ENCODE measurements around the gene SH3RF1.
"Not testable (repeated sequence)": the region's sequence is repeated elsewhere in the genome, so short reads cannot be mapped to it uniquely, and the experiment has no call there.

SH3RF1 gene

DNA sequence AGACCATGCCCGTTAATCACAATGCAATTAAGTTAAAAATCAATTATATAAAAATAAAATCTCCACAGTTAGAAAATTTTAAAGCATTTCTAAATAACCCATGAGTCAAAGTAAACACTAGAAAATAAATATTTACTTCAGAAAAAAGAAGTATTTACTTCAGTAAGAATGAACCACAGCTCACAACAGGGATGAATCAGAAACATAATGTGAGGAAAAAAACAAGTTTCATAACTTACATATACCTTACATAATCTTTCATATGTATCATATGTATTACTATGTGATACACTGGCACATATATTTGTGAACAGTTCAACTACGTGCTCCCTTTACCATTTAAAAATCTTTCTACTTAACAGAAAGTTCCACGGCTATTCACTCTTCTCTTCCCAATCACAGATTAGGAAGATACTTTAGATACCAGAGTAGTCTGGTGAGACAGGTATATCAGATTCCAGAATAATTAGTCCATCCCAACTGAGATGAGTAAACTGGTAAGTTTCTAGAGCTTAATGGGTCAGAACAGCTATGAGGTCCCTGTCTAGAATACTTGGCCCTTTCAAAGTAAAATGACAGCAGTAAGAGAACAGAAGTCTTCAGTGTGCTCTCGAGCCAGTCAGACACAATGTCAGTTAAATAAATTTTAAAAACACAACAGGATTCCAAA is 70.3 kb downstream of the SH3RF1 start:
- H2BK5ac ChIP-seq (ENCODE audit: low read length): no peak overlapping the region
- H3K79me1 ChIP-seq (ENCODE audit: low read depth, low read length): no peaks in the 10 kb centered on the region
- H3K4me3 ChIP-seq (ENCODE audit: low read length in 2 of 2): no peak overlapping the region
- H3K4me1 ChIP-seq (ENCODE audit: control insufficient read depth in 2 of 2, insufficient read depth in 1 of 2, low read depth in 1 of 2, low read length in 2 of 2): peaks cover 8 to 17% of the 10 kb centered on the region in 2 donors
- no CpG with 5 or more reads among the region's 4 CpGs for WGBS, 2 donors (ENCODE audit: extremely low coverage in 2 of 2, insufficient read length in 2 of 2, insufficient replicate concordance in 1 of 2)
- H4K91ac ChIP-seq (ENCODE audit: low read depth, low read length, poor library complexity): no peak overlapping the region
- no peak overlapping the region for H3K27ac ChIP-seq (replicated peaks; ENCODE audit: low read length)
- no peak overlapping the region for H4K8ac ChIP-seq (ENCODE audit: low read depth, low read length)
- H3K9ac ChIP-seq (ENCODE audit: low read depth, low read length, poor library complexity): no peak overlapping the region
- no peak overlapping the region for H3K18ac ChIP-seq (ENCODE audit: low read length)
- H2BK15ac ChIP-seq (ENCODE audit: low read length): no peak overlapping the region
- H2AFZ ChIP-seq (ENCODE audit: low read length): no peak overlapping the region
- H2AK5ac ChIP-seq (ENCODE audit: low read depth, low read length): no peak overlapping the region
- H3K27me3 ChIP-seq (ENCODE audit: control insufficient read depth in 3 of 3, insufficient read depth in 3 of 3, low read depth in 1 of 3, low read length in 3 of 3): no peaks in the 10 kb centered on the region
- no peak for DNase-seq (ENCODE audit: low spot score)
- no peak overlapping the region for H3K23ac ChIP-seq (ENCODE audit: low read depth, low read length, poor library complexity)
- H3K4ac ChIP-seq (ENCODE audit: low read length): no peak overlapping the region
- no peaks in the 10 kb centered on the region for H3K36me3 ChIP-seq (replicated peaks in 1 of 2; ENCODE audit: control insufficient read depth in 2 of 2, insufficient read depth in 2 of 2, low read length in 2 of 2)
- no peak overlapping the region for H2BK12ac ChIP-seq (ENCODE audit: low read length)
- H2BK120ac ChIP-seq (ENCODE audit: low read depth, low read length): no peak overlapping the region
- H3K4me2 ChIP-seq (ENCODE audit: insufficient read depth, low read length, poor library complexity, severe bottlenecking): no peak overlapping the region
- peaks cover 0 to 10% of the 10 kb centered on the region in 2 donors for H3K9me3 ChIP-seq (replicated peaks in 1 of 2; ENCODE audit: control insufficient read depth in 2 of 2, insufficient read depth in 1 of 2, low read depth in 1 of 2, low read length in 2 of 2)
- no peak overlapping the region for H3K14ac ChIP-seq (ENCODE audit: low read length)

DNA sequence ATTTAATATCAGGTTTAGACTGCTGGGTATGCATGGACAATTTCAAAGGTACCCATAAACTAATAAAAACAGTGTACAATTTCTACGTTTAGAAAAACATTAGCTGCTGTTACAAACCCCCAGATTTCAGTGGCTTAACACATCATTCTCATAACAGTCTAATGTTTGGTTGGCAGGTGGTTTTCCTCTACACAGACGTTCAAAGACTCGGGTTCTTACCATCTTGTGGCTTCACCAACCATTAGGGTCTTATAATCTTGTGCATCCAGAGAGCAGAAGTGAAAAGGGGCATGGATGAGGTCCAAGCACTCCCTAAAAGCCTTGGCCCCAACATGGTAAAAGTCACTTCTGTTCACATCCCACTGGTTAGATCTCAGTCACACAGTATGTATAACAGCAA is 71.6 kb downstream of the SH3RF1 start:
- H3K27ac ChIP-seq (replicated peaks; ENCODE audit: low read length): no peak overlapping the region
- peaks cover 0 to 21% of the 10 kb centered on the region in 2 donors for H3K9me3 ChIP-seq (replicated peaks in 1 of 2; ENCODE audit: control insufficient read depth in 2 of 2, insufficient read depth in 1 of 2, low read depth in 1 of 2, low read length in 2 of 2)
- H2BK5ac ChIP-seq (ENCODE audit: low read length): no peak overlapping the region
- peaks cover 6 to 17% of the 10 kb centered on the region in 2 donors for H3K4me1 ChIP-seq (ENCODE audit: control insufficient read depth in 2 of 2, insufficient read depth in 1 of 2, low read depth in 1 of 2, low read length in 2 of 2)
- WGBS, 2 donors (ENCODE audit: extremely low coverage in 2 of 2, insufficient read length in 2 of 2, insufficient replicate concordance in 1 of 2): no CpG with 5 or more reads among the region's 3 CpGs
- no peak overlapping the region for H2AK5ac ChIP-seq (ENCODE audit: low read depth, low read length)
- H4K91ac ChIP-seq (ENCODE audit: low read depth, low read length, poor library complexity): no peak overlapping the region
- no peak overlapping the region for H2BK120ac ChIP-seq (ENCODE audit: low read depth, low read length)
- no peak overlapping the region for H2BK15ac ChIP-seq (ENCODE audit: low read length)
- H3K18ac ChIP-seq (ENCODE audit: low read length): no peak overlapping the region
- H3K4ac ChIP-seq (ENCODE audit: low read length): no peak overlapping the region
- no peak for DNase-seq (ENCODE audit: low spot score)
- no peak overlapping the region for H2AFZ ChIP-seq (ENCODE audit: low read length)
- no peak overlapping the region for H3K4me3 ChIP-seq (ENCODE audit: low read length in 2 of 2)
- no peaks in the 10 kb centered on the region for H3K36me3 ChIP-seq (replicated peaks in 1 of 2; ENCODE audit: control insufficient read depth in 2 of 2, insufficient read depth in 2 of 2, low read length in 2 of 2)
- H2BK12ac ChIP-seq (ENCODE audit: low read length): no peak overlapping the region
- no peaks in the 10 kb centered on the region for H3K79me1 ChIP-seq (ENCODE audit: low read depth, low read length)
- H3K4me2 ChIP-seq (ENCODE audit: insufficient read depth, low read length, poor library complexity, severe bottlenecking): no peak overlapping the region
- no peak overlapping the region for H3K9ac ChIP-seq (ENCODE audit: low read depth, low read length, poor library complexity)
- no peak overlapping the region for H3K14ac ChIP-seq (ENCODE audit: low read length)
- no peak overlapping the region for H4K8ac ChIP-seq (ENCODE audit: low read depth, low read length)
- no peak overlapping the region for H3K23ac ChIP-seq (ENCODE audit: low read depth, low read length, poor library complexity)
- H3K27me3 ChIP-seq (ENCODE audit: control insufficient read depth in 3 of 3, insufficient read depth in 3 of 3, low read depth in 1 of 3, low read length in 3 of 3): no peaks in the 10 kb centered on the region

DNA sequence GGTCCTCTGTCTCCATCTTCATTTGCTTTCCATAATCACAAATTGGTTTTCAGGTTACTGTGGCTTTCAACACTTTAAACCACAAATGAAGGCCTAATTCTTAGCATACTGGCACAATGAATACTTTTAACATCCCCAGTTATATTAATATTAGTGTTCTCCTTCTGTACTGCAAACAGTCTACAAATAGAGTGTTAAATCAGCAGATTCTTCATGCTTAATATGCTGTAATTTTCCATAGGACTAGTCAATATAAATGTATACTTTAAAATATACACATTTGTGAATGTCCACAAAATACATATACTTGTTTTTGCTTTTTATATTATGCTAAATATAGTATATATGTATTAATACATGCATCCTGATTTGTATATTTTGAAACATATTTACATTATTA is 72.6 kb downstream of the SH3RF1 start:
- no peak overlapping the region for H3K4ac ChIP-seq (ENCODE audit: low read length)
- no peak overlapping the region for H2BK120ac ChIP-seq (ENCODE audit: low read depth, low read length)
- no peak overlapping the region for H3K9ac ChIP-seq (ENCODE audit: low read depth, low read length, poor library complexity)
- H3K36me3 ChIP-seq (replicated peaks in 1 of 2; ENCODE audit: control insufficient read depth in 2 of 2, insufficient read depth in 2 of 2, low read length in 2 of 2): no peaks in the 10 kb centered on the region
- H4K8ac ChIP-seq (ENCODE audit: low read depth, low read length): no peak overlapping the region
- no peak overlapping the region for H4K91ac ChIP-seq (ENCODE audit: low read depth, low read length, poor library complexity)
- peaks cover 0 to 21% of the 10 kb centered on the region in 2 donors for H3K9me3 ChIP-seq (replicated peaks in 1 of 2; ENCODE audit: control insufficient read depth in 2 of 2, insufficient read depth in 1 of 2, low read depth in 1 of 2, low read length in 2 of 2)
- no peak overlapping the region for H2BK15ac ChIP-seq (ENCODE audit: low read length)
- H3K4me2 ChIP-seq (ENCODE audit: insufficient read depth, low read length, poor library complexity, severe bottlenecking): no peak overlapping the region
- no peak overlapping the region for H3K4me3 ChIP-seq (ENCODE audit: low read length in 2 of 2)
- H3K23ac ChIP-seq (ENCODE audit: low read depth, low read length, poor library complexity): no peak overlapping the region
- H2AFZ ChIP-seq (ENCODE audit: low read length): no peak overlapping the region
- H3K27ac ChIP-seq (replicated peaks; ENCODE audit: low read length): no peak overlapping the region
- H3K4me1 ChIP-seq (ENCODE audit: control insufficient read depth in 2 of 2, insufficient read depth in 1 of 2, low read depth in 1 of 2, low read length in 2 of 2): peaks cover 6 to 17% of the 10 kb centered on the region in 2 donors
- H3K27me3 ChIP-seq (ENCODE audit: control insufficient read depth in 3 of 3, insufficient read depth in 3 of 3, low read depth in 1 of 3, low read length in 3 of 3): no peaks in the 10 kb centered on the region
- no peak overlapping the region for H2BK12ac ChIP-seq (ENCODE audit: low read length)
- H3K18ac ChIP-seq (ENCODE audit: low read length): no peak overlapping the region
- no peaks in the 10 kb centered on the region for H3K79me1 ChIP-seq (ENCODE audit: low read depth, low read length)
- no peak for DNase-seq (ENCODE audit: low spot score)
- H3K14ac ChIP-seq (ENCODE audit: low read length): no peak overlapping the region
- H2AK5ac ChIP-seq (ENCODE audit: low read depth, low read length): no peak overlapping the region
- H2BK5ac ChIP-seq (ENCODE audit: low read length): no peak overlapping the region

DNA sequence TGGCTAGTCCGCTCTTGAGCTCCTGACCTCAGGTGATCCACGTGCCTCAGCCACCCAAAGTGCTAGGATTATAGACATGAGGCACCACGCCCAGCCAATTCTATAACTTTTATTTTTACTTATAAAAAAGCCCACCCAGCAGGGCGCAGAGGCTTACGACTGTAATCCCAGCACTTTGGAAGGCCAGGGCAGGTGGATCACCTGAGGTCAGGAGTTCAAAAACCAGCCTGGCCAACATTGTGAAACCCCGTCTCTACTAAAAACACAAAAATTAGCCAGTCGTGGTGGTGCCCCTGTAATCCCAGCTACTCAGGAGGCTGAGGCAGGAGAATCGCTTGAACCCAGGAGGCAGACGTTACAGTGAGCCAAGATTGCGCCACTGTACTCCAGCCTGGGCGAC is 73.5 kb downstream of the SH3RF1 start:
- H3K18ac ChIP-seq (ENCODE audit: low read length); H2BK15ac ChIP-seq (ENCODE audit: low read length); H3K27ac ChIP-seq (replicated peaks; ENCODE audit: low read length); H2AK5ac ChIP-seq (ENCODE audit: low read depth, low read length); H4K91ac ChIP-seq (ENCODE audit: low read depth, low read length, poor library complexity); H3K36me3 ChIP-seq (replicated peaks in 1 of 2; ENCODE audit: control insufficient read depth in 2 of 2, insufficient read depth in 2 of 2, low read length in 2 of 2); H3K14ac ChIP-seq (ENCODE audit: low read length); H2AFZ ChIP-seq (ENCODE audit: low read length); H2BK5ac ChIP-seq (ENCODE audit: low read length); DNase-seq (ENCODE audit: low spot score); H3K79me1 ChIP-seq (ENCODE audit: low read depth, low read length); H2BK120ac ChIP-seq (ENCODE audit: low read depth, low read length); H3K4ac ChIP-seq (ENCODE audit: low read length); H4K8ac ChIP-seq (ENCODE audit: low read depth, low read length); H2BK12ac ChIP-seq (ENCODE audit: low read length); H3K4me2 ChIP-seq (ENCODE audit: insufficient read depth, low read length, poor library complexity, severe bottlenecking); H3K4me3 ChIP-seq (ENCODE audit: low read length in 2 of 2); H3K9ac ChIP-seq (ENCODE audit: low read depth, low read length, poor library complexity); H3K23ac ChIP-seq (ENCODE audit: low read depth, low read length, poor library complexity); H3K27me3 ChIP-seq (ENCODE audit: control insufficient read depth in 3 of 3, insufficient read depth in 3 of 3, low read depth in 1 of 3, low read length in 3 of 3): not testable (repeated sequence)
- Histone ChIP-seq H3K4me1 (ENCODE audit: control insufficient read depth in 2 of 2, insufficient read depth in 1 of 2, low read depth in 1 of 2, low read length in 2 of 2) (peaks cover 5 to 16% of the 10 kb centered on the region in 2 donors), H3K9me3 (replicated peaks in 1 of 2; ENCODE audit: control insufficient read depth in 2 of 2, insufficient read depth in 1 of 2, low read depth in 1 of 2, low read length in 2 of 2) (peaks cover 0 to 21% of the 10 kb centered on the region in 2 donors)
- WGBS, 2 donors (ENCODE audit: extremely low coverage in 2 of 2, insufficient read length in 2 of 2, insufficient replicate concordance in 1 of 2): no CpG with 5 or more reads among the region's 11 CpGs
